GM19240 (cell line): ENCODE data around the gene PPFIA1.

Experiments
- DNase-seq: peaks from one replicate; pipeline ENCODE4 v3.0.0; 2011; ENCODE audit warnings: low spot score; ENCODE audit not compliant: insufficient read length

The PPFIA1 gene

GRCh38 chr11:70297341-70297740, 26.9 kb downstream of the PPFIA1 start:
- no peak for DNase-seq

DNA sequence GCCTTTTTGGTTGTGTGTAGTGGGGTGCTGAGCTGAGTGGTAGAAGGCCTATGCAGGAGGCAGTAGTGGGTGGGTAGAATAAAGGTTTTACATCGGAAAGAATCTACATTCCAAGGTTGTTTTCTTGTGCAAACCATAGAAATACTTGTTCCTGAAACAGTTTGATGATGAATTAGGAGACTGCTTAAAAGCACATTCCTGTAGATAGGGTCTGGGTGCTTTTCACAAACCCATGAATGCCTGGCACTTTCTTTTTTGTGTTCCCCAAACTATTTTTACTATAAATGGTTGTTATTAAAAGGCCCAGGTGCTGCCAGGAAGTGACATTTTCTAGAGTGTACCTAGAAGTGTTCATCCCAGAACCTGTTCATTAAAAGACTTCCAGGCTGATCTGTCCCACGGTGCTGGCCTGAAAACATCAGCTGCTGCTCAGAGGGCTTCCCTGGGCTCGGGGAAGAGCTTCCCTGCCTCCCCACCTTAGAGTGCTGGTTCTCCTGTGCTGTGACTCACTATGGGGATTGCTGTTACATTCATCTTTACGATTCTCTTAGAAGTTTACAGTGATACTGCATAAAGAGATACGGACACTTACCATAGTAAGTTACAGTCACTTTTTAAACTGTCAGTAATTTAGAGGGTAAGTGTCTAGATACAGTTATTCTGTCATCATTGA, 27.9 kb downstream of the PPFIA1 start:
- DNase-seq: no peak

DNA sequence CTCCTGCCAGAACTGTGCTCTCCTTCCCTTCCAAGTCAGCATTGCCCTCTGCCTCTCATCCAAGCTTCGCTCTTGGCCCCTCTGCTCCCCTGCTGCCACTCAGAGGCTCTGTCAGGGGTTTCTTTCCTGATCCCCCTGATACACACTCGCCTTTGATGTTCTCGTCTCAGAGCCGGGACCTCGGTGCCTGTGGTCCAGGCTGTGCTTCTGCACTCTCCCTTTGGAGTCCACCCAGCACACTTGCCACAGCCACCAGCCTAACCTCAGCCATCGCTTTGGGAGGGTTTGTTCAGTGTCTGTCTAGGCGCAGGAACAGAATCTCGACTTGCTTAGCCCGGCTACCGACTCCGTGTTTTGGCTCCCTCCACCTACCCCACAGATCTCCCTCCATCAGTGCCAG, 29.1 kb downstream of the PPFIA1 start:
- DNase-seq: no peak

DNA sequence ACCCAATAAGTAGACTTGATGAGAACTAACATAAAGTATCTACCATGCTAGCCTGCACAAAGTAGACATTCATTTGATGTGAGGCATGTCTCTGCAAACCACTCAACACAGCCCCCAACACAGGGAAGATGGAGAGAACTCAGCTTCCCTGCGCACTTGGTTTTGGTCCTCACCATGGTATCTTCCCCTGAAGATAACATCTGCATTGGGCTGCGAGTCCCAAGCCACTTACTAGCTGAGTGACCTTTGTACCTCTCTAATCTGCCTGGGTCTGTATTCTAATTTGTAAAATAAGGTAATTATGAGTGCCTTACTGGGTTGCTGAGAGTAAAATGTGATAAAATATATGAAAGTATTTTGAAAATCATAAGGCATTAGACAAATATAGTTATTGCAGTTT, 30.7 kb downstream of the PPFIA1 start:
- DNase-seq: no peak

GRCh38 chr11:70301721-70302418, 31.4 kb downstream of the PPFIA1 start:
- no peak for DNase-seq

DNA sequence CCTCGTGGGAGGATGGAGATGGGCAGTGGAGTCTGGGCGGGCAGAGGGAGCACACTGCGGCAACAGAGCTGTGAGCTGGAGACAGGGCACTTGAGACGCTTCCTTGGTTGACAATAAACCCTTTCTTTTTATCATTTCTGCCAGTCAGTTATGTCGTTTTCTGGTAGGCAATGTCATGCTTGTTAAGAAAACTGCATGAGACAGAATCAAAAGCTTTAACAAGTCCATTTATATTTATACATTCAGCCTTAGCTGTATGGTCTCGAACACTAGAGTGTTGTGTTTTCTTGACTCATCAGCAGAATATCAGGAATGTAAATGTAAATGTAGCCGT, 31.9 kb downstream of the PPFIA1 start:
- no peak for DNase-seq

GRCh38 chr11:70303070-70303469, 32.6 kb downstream of the PPFIA1 start:
- DNase-seq: no peak

DNA sequence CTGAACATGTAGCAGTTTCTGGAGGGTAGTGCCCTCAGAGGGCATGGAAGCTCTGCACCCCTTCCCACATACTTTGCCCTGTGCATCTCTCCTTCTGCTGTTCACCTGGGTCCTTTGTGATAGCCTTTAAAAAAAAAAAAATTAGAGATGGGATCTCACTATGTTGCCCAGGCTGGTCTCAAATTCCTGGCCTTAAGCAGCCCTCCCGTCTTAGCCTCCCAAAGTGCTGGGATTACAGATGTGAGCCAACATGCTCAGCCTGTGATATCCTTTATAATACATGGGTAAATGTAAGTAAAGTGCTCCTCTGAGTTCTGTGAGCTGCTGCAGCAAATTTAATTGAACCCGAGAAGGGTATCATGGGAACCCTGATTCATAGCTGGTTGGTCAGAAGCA, 33.7 kb downstream of the PPFIA1 start:
- no peak for DNase-seq

GRCh38 chr11:70305501-70305900, 35.0 kb downstream of the PPFIA1 start:
- DNase-seq: no peak

GRCh38 chr11:70306586-70307033, 36.1 kb downstream of the PPFIA1 start:
- DNase-seq: no peak

DNA sequence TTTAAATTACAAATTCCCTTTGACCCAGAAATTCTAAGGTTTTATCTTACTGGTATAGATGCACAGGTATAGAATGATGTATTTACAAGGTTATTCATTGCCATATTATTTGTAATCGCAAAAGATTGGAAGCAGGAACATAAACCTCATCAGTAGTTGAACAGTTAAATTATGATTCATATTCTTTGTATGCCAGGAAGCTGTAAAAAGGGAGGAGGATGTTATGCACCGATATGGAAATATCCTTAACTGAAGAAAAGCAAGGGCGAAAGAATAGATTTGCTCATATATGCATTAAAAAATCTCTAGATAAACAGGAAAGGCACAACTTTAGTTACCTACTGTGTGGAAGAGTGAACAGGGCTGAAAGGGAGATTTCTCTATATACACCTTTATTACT, 36.7 kb downstream of the PPFIA1 start:
- no peak for DNase-seq

DNA sequence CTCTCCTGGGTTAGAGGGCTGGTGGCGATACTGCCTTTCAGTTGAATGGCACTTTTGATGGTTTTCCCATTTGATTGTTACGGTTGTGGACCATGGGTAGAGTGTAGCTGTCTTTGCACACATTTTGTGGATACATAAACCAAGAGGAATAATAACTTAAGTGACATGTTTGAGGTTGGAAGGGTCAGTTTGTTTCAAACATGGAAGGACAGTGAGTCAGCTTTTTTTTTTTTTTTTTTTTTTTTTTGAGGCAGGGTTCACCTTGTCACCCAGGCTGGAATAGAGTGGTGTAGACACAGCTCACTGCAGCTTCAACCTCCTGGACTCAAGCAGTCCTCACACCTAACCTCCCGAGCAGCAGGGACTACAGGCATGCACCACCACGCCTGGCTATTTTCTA, 41.1 kb downstream of the PPFIA1 start:
- no peak for DNase-seq

- DNase-seq: no peak
Observed at GRCh38 chr11:70312401-70313357, 42.2 kb downstream of the PPFIA1 start.

DNA sequence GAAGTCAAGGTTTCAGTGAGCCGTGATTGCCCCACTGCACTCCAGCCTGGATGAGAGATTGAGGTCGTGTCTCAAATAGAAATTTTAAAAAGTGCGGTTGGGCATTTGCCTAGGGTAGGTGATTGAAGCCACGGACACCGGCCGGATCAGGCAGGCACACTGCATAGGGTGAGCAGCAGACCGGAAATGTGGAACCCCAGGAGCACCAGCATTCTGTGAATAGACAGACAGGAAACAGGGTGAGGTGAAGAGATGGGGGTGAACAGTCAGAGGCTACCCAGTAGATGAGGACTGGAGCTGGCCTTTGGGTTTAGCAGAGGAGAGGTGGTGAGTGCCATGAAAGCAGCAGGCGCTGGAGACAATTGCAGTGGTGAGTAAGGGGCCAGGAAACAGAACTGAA, 43.5 kb downstream of the PPFIA1 start:
- no peak for DNase-seq

GRCh38 chr11:70314730-70315129, 44.2 kb downstream of the PPFIA1 start:
- DNase-seq: no peak

- no peak for DNase-seq
Observed at GRCh38 chr11:70315716-70316115, 45.2 kb downstream of the PPFIA1 start.

DNA sequence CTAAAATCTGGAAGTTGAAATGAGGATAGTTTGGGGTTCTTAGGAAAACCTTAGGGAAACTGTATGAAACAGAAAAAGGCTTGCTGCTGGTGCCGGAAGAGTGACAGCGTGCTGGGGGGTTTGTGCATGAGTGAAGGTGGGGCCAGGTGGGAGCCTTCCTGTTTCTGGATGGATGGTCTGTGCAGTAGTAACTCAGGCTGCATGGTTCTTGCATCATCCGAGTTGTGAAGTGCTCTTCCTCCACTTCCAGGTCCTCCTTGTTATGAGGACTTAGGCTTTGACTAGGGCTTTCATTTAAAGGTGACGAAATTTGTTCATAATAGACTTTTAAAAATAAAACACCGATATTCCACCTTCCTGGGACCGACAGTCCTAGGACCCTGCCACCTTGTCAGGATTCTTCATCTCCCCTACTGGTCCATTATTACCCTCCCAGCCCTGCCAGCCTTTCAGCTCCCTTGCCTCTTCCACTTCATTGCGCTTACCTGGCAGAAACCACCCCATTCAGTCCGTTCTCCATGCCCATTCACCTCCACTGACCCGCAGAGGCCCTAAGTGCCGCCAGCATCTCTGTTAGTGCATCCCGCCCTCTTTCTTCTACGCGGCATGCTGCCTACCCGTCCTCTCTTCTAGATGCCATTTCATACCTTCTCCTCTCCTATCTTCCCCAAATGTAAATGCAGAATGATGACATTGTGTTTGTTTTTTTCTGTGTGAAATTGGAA, 47.3 kb downstream of the PPFIA1 start:
- DNase-seq: no peak

DNA sequence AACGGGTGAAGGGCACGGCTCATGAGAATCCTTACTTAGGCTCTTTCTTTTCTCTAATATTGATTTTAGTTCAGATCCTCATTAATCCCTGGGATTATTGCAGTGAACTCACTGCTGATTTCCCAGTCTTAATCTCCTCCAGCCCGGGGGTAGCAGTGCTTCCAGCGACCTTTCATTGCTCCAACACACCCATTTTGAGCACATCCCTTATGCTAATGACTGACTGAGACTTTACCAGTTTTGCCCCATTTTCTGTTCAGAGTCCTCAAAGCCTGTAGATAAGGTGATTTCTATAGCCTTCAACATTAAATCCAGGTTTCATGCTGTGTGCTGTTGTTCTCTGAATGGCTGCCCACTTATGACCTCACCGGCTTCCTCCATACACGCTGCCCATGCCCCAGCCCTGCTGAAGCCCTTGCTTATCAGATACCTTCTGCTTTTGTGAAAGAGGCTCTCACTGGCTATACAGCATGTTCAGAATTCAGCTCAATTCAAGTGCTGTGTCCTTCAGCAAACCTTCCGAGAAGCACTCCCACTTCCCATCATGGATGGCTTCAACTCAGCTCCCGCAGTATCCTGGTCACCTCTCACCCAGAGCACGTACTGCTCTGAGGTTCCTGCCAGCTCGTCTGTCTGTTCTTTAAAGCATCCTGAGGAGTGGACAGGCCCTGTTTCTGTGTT, 49.0 kb downstream of the PPFIA1 start:
- DNase-seq: no peak

DNA sequence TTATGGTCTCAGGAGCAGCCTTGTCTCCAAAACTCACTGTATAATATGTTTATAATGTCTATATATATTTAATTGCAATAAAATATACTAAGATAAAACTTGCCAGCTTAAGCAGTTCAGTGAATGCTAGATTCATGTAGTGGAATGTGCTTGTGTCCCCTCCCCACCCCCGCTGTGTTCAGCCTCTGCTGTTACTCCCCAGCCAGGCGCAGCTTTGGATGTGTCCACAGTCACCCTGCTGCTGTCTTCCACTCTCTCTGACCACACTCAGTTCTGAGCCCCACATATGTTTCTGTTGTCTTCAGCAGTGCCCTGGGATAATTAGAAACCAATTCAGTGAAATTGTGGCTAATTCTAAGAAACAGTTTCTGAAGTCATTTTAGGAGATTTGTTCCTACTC, 52.2 kb downstream of the PPFIA1 start:
- no peak for DNase-seq

DNA sequence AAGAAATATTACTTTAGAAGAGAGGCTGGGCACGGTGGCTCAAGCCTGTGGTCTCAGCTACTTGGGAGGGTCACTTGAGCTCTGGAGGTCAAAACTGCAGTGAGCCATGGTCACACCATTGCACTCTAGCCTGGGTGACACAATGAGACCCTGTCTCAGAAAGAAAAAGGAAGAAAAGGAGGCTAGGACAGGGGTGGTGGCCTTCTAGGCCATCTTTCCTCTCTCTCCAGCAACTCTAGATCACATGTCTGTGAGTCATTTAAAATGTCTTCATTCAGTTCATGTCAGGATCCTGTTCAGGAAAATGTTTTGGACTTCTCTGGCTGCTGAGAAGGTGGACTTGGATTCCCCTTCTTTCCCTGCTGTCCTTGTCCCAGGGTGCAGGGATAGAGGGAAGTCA, 53.3 kb downstream of the PPFIA1 start:
- no peak for DNase-seq
